Epithelial cell of esophagus (primary cell): ENCODE results near the gene RNF130.
A peak's percentile ranks its signal among the peaks of the same experiment; 100 is the strongest.
"Not testable (repeated sequence)": the region's sequence is repeated elsewhere in the genome, so short reads cannot be mapped to it uniquely, and the experiment has no call there.

Experiments
- DNase-seq: peaks from one replicate; pipeline ENCODE4 v3.0.0; 2010; ENCODE audit warnings: low read depth
- H3K4me3 ChIP-seq: 2 replicates; pipeline ENCODE4 v1.5.1; 2011; ENCODE audit warnings: mild to moderate bottlenecking, low read length, control low read depth
- TF ChIP-seq, protein P1 (sequence below): IDR thresholded peaks from 2 replicates; pipeline ENCODE4 v1.5.1; 2011; ENCODE audit warnings: low read depth, mild to moderate bottlenecking, low read length, control low read depth, inconsistent platforms; ENCODE audit not compliant: insufficient read depth; ENCODE audit errors: missing control alignments

The RNF130 gene

DNA sequence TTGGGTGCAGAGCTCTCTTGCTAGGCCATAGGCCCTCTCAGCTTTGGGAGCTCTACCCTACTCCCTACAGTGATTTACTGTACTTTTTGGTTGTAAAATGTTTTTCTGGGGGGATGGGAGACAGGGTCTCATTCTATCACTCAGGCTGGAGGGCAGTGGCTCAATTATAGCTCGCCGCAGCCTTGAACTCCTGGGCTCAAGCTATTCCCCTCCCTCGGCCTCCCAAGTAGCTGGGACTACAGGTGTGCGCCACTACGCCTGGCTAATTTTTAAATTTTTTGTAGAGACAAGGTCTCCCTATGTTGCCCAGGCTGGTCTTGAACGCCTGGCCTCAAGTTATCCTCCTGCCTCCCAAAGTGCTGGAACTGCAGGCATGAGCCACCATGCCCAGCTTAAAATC is 21.7 kb upstream of the RNF130 start:
- H3K4me3 ChIP-seq: no peak overlapping the region
- DNase-seq: no peak
- TF ChIP-seq, protein P1, sequence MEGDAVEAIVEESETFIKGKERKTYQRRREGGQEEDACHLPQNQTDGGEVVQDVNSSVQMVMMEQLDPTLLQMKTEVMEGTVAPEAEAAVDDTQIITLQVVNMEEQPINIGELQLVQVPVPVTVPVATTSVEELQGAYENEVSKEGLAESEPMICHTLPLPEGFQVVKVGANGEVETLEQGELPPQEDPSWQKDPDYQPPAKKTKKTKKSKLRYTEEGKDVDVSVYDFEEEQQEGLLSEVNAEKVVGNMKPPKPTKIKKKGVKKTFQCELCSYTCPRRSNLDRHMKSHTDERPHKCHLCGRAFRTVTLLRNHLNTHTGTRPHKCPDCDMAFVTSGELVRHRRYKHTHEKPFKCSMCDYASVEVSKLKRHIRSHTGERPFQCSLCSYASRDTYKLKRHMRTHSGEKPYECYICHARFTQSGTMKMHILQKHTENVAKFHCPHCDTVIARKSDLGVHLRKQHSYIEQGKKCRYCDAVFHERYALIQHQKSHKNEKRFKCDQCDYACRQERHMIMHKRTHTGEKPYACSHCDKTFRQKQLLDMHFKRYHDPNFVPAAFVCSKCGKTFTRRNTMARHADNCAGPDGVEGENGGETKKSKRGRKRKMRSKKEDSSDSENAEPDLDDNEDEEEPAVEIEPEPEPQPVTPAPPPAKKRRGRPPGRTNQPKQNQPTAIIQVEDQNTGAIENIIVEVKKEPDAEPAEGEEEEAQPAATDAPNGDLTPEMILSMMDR: no peak

DNA sequence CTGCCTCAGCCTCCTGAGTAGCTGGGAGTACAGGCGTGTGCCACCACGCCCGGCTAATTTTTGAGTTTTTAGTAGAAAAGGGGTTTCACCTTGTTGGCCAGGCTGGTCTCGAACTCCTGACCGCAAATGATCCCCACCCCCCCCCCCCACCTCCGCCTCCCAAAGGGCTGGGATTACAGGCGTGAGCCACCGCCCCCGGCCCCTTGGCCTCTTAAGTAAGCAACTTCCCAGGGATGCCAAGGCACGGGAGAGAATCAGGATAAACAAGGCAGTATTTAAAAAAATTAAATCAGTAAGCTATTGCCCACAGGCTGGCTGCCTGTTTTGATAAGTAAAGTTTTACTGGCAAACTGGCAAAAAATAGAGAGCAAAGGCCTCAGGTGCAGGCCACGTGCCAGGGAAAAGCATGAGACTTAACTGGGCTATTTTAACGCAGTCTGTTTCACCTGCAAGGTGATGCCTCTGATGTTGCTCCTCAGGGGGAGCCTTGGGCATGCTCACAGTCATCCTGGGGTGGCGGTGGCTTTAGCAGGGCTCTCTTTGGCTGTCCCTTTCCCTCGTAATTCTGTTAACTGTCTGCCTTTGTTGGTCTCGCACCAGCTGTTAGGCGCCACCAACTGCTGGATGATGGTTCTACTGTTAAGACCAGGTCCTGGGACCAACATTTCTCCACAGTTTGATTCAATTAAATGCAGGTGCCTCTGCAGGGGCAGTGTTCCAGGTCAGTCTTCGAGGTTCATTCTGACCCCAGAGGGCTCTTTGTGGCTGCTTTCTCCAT is 19.4 kb upstream of the RNF130 start:
- peak; percentile 52 for DNase-seq
- H3K4me3 ChIP-seq: peak overlapping the region; percentile 50
- TF ChIP-seq, protein P1: peak; percentile 49

DNA sequence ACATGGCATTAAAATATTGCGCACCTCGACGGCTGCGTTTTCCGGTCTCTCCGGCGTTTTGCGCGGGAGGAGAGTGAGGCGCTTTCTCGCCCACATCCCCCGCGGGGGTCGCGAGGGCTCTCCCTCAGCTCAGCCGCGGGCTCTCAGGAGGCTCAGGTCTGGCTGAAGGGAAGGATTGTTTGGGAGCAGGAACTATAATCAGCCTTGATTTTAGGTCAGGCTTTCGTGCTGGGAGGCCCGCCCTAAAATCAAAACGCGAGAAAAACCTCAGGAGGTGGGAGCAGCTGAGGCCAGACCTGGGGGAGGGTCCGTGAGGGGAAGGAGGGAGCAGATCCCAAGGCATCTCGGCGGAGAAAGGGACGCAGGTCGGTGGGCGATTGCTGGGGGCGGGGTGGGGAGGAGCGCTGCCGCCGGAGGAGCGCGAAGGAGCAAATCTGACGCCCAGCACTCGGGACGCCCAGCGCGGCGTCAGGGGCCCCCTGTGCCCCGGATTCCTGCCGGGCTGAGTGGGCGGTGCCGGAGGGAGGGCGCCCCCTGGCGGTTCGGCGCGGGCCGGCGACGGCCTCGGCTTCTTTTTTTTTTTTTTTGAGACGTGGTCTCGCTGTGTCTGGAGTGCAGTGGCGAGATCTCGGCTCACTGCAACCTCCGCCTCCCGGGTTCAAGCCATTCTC is 18.7 kb upstream of the RNF130 start:
- peak; percentile 57 for DNase-seq
- TF ChIP-seq, protein P1: peak; percentile 44
- H3K4me3 ChIP-seq: peak overlapping the region; percentile 50

DNA sequence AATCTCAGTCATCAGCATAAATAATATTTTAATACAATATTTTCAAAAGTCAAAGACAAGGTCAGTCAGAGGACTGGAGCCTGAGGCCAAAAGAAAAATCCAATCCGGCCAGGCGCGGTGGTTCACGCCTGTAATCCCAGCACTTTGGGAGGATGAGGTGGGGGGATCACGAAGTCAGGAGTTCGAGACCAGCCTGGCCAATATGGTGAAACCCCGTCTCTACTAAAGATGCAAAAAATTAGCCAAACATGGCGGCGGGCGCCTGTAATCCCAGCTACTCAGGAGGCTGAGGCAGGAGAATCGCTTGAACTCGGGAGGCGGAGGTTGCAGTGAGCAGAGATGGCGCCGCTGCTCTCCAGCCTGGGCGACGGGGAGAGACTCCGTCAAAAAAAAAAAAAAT is 18.1 kb upstream of the RNF130 start:
- DNase-seq, H3K4me3 ChIP-seq: not testable (repeated sequence)

DNA sequence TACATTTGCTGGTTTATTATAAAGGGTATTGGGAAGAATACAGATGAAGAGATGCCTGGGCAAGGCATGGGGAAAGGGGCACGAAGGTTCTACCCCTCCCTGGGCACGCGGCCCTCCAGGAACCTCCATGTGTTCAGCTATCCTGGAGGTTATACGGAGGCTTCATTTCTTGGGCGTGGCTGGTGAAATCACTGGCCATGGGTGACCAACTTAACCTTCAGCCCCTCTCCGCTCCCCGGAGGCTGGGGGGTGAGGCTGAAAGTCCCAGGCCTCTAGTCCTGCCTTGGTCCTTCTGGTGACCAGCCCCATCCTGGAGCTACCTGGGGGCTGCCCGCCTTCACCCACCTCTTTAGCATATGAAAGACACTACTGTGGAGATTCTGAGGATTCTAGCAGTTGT is 17.0 kb upstream of the RNF130 start:
- H3K4me3 ChIP-seq: no peak overlapping the region
- TF ChIP-seq, protein P1: no peak
- no peak for DNase-seq

DNA sequence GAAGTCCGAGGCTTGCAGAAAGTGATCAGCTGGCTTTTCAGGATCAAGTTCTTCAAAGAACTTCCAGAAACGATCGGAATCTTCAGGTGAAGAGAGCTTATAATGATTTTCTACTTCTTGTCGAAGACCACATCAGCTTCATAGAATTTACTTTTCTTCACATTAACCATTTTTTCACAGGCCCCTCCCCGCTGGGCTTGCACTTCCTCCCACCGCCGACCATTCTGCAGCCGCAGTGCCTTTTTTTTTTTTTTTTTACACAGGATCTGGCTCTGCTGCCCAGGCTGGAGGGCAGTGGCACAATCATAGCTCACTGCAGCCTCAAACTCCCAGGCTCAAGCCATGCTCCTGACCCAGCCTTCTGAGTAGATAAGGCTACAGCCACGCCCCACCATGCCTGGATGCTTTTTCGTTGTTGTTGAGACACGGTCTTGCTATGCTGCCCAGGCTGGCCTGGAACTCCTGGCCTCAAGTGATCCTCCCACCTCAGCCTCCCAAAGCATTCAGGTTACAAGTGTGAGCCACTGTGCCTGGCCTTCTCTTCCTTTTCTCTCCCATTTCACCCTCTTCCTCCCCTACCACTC is 15.3 kb upstream of the RNF130 start:
- H3K4me3 ChIP-seq: no peak overlapping the region
- TF ChIP-seq, protein P1: no peak
- DNase-seq: no peak

DNA sequence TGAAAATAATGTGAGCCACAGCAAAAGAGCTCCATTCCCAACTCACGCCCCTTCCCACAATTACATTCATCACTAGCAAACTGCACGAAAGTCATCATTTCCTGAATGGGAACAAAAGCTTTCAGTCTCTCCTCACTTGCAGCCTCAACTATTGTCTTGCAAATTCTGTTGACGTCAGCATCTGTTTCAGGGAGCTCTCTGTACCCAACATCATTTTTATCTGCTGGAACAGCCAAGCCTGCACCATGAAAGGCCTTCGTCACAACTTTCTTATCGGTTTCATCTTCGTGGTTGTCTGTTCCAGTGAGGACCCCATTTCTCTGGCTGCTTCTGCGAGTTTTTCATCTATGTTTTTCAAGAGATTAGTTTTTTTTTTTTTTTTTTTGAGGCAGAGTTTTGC is 14.3 kb upstream of the RNF130 start:
- H3K4me3 ChIP-seq: no peak overlapping the region
- no peak for DNase-seq

More for the DNA sequence above, 14.3 kb upstream of the RNF130 start:
- TF ChIP-seq, protein P1: no peak
